Osteoblast (primary cell): ENCODE data around the gene ZBTB8B. TPM values are rescaled to one million over a fixed set of nuclear protein-coding genes. Genes with fewer than 3 reads are reported as not detected.

ENCODE experiments used
- DNase-seq: peaks from one replicate; pipeline ENCODE4 v3.0.0; 2011; ENCODE audit warnings: low spot score, mixed read lengths; ENCODE audit not compliant: insufficient read length; ENCODE audit errors: missing footprints
- H2AFZ ChIP-seq: 2 replicates; pipeline ENCODE4 v1.6.0; 2011; ENCODE audit warnings: mild to moderate bottlenecking, low read length
- H3K27ac ChIP-seq: 2 replicates; pipeline ENCODE4 v1.5.1; 2011; ENCODE audit warnings: mild to moderate bottlenecking, low read depth, low read length, moderate library complexity
- H3K27me3 ChIP-seq: 2 replicates; pipeline ENCODE4 v1.6.0; 2012; ENCODE audit warnings: mild to moderate bottlenecking, control low read depth, inconsistent platforms, low read length, moderate library complexity; ENCODE audit not compliant: insufficient read depth
- H3K36me3 ChIP-seq: 2 replicates; pipeline ENCODE4 v1.5.1; 2011; ENCODE audit warnings: mild to moderate bottlenecking, low read length, control low read depth, moderate library complexity; ENCODE audit not compliant: insufficient read depth
- H3K4me1 ChIP-seq: 2 replicates; pipeline ENCODE4 v1.5.1; 2011; ENCODE audit warnings: mild to moderate bottlenecking, low read length, control low read depth, moderate library complexity; ENCODE audit not compliant: insufficient read depth
- H3K4me2 ChIP-seq: 2 replicates; pipeline ENCODE4 v1.6.0; 2011; ENCODE audit warnings: mild to moderate bottlenecking, low read length; ENCODE audit not compliant: insufficient read depth
- H3K4me3 ChIP-seq: fragments of 200-600 bp; sonication (generic); 3 replicates; pipeline ENCODE4 v1.5.1; 2012; ENCODE audit warnings: mild to moderate bottlenecking, low read length, inconsistent platforms; ENCODE audit not compliant: insufficient read depth
- H3K79me2 ChIP-seq: 2 replicates; pipeline ENCODE4 v1.6.0; 2012; ENCODE audit warnings: mild to moderate bottlenecking, low read length, control low read depth, inconsistent platforms; ENCODE audit not compliant: insufficient read depth
- H3K9me3 ChIP-seq: 2 replicates; pipeline ENCODE4 v1.5.1; 2011; ENCODE audit warnings: low read depth, low read length, control low read depth
- H4K20me1 ChIP-seq: 2 replicates; pipeline ENCODE4 v1.6.0; 2012; ENCODE audit warnings: mild to moderate bottlenecking, low read length, control low read depth; ENCODE audit not compliant: insufficient read depth
- CTCF ChIP-seq: IDR thresholded peaks from 2 replicates; pipeline ENCODE4 v1.5.1; 2011; ENCODE audit warnings: mild to moderate bottlenecking, low read depth, low read length, moderate library complexity; ENCODE audit errors: extremely low read depth
- total RNA-seq: library from RNA; depleted of rRNA; stranded (reverse); fragments of >200 nt; gene quantifications from 2 replicates; pipeline ENCODE4 v1.2.3, GENCODE V29; 2012

The ZBTB8B gene
- total RNA-seq, 1 donor: under 0.01 TPM

DNA sequence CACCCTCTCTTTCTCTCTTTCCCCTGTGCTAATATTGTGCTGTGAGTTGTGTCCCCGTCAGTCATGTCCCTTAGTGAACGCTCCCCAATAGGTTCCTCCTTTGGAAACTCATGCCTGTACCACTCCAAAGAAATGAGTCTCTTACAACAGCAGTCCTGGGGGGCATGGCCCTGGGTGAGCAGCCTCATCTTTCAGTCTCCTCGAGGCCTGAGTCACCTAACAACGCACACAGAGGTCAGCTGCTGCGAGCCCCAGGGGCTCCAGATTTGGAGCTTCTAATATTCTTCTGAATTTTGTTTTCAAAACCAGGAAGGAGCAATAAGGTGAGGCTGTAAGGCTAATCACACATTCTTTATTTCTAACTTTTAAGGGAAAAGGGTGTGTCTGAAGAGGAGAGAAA, 43.9 kb downstream of the ZBTB8B start:
- Histone ChIP-seq H4K20me1 (no peaks in the 10 kb centered on the region), H3K27ac (no peak overlapping the region), H3K9me3 (no peaks in the 10 kb centered on the region), H3K4me2 (no peak overlapping the region), H3K4me1 (peaks cover 4% of the 10 kb centered on the region), H3K36me3 (no peaks in the 10 kb centered on the region), H3K79me2 (no peaks in the 10 kb centered on the region), H3K4me3 (no peak overlapping the region), H2AFZ (peak overlapping the region; percentile 41), H3K27me3 (no peaks in the 10 kb centered on the region)
- no peak for DNase-seq
- no peak for TF ChIP-seq CTCF

GRCh38 chr1:32509939-32510338, 45.1 kb downstream of the ZBTB8B start:
- no peaks in the 10 kb centered on the region for H3K9me3 ChIP-seq
- H3K27ac ChIP-seq: no peak overlapping the region
- no peak for DNase-seq
- H3K4me3 ChIP-seq: no peak overlapping the region
- H4K20me1 ChIP-seq: no peaks in the 10 kb centered on the region
- peaks cover 4% of the 10 kb centered on the region for H3K4me1 ChIP-seq
- no peaks in the 10 kb centered on the region for H3K36me3 ChIP-seq
- no peaks in the 10 kb centered on the region for H3K27me3 ChIP-seq
- TF ChIP-seq CTCF: no peak
- H3K4me2 ChIP-seq: no peak overlapping the region
- H3K79me2 ChIP-seq: no peaks in the 10 kb centered on the region
- no peak overlapping the region for H2AFZ ChIP-seq

Other genes starting within 250 kb of the ZBTB8B start
- gene TMEM234, start 242.7 kb upstream of the ZBTB8B start, total RNA-seq: 21.5 and 24.2 TPM in 2 replicates
- 253 and 255 TPM in 2 replicates for gene EIF3I, start 242.7 kb upstream of the ZBTB8B start, total RNA-seq
- 2.5 and 4.4 TPM in 2 replicates for gene FAM167B, start 217.8 kb upstream of the ZBTB8B start, total RNA-seq
- gene LCK, start 213.8 kb upstream of the ZBTB8B start, total RNA-seq: 0.29 TPM in 1 of 2 replicates, not detected in the other
- gene HDAC1, start 173.0 kb upstream of the ZBTB8B start, total RNA-seq: 44.5 and 46.6 TPM in 2 replicates
- 15.9 and 16.6 TPM in 2 replicates for gene MARCKSL1, start 128.8 kb upstream of the ZBTB8B start, total RNA-seq
- 1.8 and 2.5 TPM in 2 replicates for gene FAM229A, start 102.6 kb upstream of the ZBTB8B start, total RNA-seq
- gene TSSK3, start 102.5 kb upstream of the ZBTB8B start, total RNA-seq: 1.5 and 1.8 TPM in 2 replicates
- 68.0 and 69.0 TPM in 2 replicates for gene BSDC1, start 70.6 kb upstream of the ZBTB8B start, total RNA-seq
- gene ZBTB8A, start 74.4 kb downstream of the ZBTB8B start, total RNA-seq: 9.8 and 10.6 TPM in 2 replicates
- gene ZBTB8OS, start 185.5 kb downstream of the ZBTB8B start, total RNA-seq: 27.1 and 37.3 TPM in 2 replicates
- gene RBBP4, start 186.1 kb downstream of the ZBTB8B start, total RNA-seq: 111 and 112 TPM in 2 replicates
- gene SYNC, start 237.7 kb downstream of the ZBTB8B start, total RNA-seq: 129 and 139 TPM in 2 replicates